ENCODE data around the gene HEPN1. TPM values are rescaled to one million over a fixed set of nuclear protein-coding genes. Genes with fewer than 3 reads are reported as not detected.

HEPN1 gene
- total RNA-seq, 1 donor from 2014 or later, result not detected

DNA sequence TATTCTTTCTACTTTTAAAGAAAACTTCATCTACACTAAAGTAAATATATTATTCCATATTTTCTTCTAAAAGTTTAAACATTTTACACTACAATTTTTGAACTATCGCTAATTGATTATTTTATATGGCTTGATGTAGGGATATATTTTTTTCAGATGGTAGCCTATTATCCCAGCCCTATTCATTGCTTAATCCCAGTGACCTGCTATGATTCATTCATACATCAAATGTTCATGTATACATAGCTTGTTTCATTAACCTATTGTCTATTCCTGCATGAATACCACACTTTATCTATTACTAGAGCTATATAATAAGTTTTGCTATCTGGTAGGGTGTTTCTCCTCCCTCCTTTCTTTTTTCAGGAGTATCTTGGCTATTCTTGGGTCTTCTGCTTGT lies 16.4 kb upstream of the HEPN1 start:
- ATAC-seq, result no peak

DNA sequence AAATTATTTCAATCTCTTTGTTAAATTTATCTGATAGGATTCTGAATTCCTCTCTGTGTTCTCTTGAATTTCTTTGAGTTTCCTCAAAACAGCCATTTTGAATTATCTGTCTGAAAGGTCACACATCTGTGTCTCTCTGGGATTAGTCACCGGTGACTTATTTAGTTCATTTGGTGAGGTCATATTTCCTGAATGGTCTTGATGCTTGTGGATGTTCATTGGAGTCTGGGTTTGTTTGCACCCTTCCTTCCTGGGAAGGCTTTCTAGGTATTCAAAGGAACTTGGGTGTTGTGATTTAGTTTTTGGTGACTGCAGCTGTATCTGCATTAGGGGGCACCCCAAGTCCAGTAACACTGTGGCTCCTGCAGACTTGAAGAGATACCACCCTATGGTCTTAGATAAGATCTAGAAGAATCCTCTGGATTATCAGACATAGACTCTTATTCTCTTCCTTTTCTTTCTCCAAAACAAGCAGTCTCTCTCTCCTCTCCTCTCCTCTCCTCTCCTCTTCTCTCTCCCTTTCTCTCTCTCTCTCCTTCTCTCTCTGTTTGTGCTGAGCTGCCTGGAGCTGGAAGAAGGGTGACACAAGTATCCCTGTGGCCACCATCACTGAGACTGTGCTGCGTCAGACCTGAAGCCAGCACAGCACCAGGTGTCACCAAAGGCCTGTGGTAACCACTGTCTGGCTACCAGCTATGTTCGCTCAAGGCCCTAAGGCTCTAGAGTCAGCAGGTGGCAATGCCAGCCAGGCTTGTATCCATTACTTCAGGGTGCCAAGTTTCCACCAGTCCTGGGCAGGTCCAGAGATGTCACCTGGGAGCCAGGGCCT lies 3.3 kb upstream of the HEPN1 start:
- no peak for ATAC-seq

DNA sequence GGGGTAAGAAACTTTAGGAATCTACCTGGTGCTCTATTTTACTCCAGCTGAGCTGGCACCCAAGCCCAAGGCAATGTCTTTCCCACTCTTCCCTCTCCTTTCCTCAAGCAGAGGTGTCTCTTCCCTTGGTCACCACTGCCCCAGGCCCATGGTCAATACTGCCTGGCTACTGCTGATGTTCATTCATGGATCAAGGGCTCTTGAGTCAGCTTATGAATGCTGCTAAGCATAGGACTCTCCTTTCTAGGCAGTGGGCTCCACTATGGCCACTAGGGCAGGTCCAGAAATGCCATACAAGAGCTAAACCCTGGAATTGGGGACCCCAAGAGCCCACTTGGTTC lies 2.7 kb upstream of the HEPN1 start:
- no peak for ATAC-seq

DNA sequence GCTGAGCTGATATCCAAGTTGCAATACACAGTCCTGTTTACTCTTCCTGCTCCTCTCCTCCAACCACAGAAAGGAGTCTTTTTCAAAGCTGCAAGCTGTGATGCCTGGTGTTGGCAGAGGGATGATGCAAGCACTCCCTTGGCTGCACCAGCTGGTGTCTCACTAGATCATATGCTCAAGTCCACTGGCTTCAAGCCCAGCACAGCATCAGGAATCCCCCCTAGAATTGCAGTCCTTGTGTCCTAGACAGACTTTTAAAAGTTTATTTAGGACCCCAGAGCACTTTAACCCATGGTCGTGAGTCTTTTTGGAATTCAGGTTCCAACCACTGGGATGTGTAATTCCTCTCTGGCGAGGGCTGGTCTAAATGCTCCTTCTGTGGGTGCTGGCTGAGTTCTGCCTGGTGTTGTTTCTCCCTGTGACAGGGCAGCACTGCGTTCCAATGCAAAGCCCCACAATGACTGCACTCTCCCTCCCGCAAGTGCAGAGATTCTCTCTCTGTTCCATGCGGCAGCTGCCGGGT lies 1.9 kb upstream of the HEPN1 start:
- no peak for ATAC-seq

DNA sequence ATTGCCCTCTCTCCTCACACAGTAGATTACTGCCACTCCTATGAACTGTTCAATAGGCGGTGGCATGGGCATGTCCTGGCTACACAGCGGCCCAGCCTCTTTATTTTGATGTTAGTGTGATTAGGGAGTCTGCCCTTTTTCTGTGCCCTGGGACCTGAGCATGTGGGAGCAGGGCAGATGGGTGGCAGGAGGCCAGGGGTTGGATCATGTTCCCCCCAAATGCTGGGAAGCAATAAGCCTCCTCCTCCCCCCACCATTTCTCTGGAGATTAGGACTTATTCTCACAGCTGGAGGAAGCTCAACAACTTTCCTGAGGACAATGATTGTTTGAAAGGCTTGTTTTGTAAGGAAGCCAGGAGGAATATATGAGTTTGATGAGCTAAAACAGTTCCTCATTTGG lies 848 bp downstream of the HEPN1 start:
- ATAC-seq, result no peak

DNA sequence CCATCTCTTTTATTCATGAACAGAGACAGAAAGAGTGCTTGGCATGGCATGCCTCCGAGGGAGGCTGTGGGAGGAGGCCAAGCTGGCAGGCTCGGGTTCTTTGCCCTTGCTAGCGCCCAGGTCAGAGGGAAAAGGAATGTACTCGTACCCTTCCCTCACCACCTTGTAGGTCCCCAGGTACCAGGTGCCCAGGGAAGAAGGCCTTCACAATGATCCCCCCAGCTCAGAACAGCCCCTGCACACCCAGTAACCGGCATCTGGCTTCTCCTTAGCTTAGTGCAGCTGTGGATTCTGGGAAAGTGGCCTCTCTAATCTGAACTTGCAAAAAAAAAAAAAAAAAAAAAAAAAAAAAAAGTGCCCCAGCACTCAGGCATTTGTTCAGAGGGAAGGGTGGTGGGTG lies 1.3 kb downstream of the HEPN1 start:
- ATAC-seq, result no peak

DNA sequence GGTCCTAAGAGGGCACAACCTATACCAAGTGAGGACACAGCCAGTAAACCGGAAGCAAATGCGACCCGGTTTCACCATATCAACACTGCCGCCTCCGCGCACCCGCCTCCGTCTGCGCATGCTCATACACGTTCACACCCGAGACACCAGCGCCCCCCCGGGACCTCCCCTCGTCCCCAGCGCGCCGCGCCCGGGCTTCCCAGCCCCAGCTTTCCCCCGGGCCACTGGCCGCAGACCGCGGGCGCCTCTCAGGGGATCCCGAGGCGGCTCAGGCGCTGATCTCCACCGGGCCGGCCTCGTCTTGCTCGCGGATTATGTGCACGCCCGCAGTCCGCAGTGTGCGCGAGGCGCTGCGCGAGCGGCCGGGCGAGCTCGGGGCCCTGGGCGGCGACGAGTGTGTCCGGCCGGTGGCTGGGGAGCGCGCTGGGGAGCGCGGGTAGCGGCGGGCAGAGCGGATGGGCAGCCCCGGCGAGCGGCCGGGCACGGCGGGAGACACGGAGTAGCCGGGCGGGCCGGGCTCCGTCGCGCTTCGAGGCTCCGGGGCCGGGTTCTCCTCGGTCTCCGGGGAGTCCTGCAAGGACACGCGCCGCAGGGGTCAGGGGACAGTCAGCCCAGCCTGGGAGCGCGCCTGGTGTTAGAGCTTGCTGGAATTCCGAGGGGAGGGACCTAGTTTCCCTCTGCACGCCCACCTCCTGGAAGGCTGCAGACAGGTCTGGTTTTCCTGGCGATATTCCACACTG lies 2.0 kb downstream of the HEPN1 start:
- ATAC-seq, result peak; percentile 70

DNA sequence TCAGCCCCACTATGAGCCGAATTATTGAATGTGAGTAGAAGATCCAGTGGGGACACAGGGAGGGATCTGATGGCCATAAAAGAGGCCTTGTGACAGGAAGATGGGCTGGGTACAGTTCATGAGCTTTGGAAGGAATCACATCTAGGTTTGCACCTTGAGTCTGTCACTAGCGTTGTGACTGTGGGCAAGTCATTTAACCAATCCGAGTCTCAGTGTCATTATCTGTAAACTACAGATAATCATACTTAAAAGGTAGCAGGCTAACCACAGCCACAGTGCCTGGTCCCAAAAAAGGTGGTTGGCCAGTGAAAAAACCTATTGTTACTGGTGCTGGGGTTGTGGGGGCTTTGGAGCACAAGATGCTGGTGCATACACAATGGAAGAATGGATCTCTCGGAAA lies 3.8 kb downstream of the HEPN1 start:
- no peak for ATAC-seq

DNA sequence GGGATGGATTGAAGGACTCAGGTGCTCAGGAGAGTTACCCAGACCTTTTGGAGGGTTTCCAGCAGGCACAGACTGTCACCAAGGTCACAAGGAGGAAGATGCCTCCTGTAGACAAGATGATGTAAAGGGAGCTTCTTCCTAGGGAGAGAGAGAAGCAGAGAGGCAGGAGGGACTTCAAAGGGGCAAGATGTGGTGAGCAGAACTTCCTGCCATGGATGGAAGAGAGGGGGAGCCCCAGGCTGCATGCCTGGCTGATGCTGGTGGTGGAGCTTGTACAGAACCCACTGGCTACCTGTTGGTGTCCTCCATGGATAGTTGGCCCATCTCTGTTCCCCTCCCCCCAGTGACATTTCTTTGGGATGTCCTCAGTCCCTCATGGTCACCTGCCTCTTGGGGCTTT lies 4.2 kb downstream of the HEPN1 start:
- no peak for ATAC-seq

DNA sequence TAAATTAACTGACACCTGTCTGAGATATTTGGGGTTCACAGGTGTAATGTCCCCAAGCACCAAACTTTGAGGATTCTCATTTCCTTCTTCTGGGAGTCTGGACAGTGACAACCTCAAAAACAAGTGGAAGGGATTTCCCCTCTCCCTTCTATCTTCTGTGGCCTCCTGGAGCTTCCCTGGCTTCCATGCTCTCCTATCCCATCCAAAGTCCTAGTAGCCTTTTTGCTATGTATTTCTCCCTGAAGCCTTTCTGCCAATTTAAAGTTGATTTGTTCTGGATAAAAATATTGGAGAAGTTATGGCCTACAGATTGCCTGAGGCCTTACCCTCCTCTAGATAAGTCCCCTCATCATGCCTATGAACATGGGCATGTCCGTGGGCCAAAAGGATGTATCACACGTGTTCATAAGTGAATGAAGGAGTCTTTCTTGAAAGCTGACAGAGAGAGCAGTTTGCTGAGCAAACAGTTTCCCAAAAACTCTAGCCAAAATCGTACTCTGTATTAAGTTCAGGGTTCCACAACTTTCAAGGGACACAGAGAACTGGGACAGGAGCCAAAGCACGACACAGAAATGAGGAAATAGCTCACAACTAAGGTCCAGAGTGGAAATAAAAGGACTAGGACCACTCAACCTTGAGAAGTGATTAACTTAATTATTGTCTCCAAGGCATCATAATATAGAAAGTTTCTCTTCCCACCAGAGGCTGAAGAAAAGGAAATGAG lies 10.1 kb downstream of the HEPN1 start:
- ATAC-seq, result no peak

DNA sequence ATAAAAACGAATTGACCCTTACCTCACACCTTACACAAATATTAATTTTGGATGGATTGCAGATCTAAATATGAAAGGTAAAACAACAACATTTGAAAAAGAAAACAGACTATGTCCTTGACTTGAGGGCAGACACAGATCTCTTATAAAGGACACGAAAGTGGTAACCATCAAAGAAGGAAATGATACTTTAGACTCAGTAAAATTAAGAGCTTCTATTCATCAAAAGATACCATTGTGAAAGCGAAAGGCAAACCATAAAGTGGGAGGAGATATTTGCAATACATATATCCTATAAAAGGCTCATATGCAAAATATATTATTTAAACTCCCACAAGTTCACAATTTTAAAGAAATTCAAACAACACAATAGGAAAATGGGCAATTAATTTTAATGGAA lies 11.7 kb downstream of the HEPN1 start:
- ATAC-seq, result no peak

DNA sequence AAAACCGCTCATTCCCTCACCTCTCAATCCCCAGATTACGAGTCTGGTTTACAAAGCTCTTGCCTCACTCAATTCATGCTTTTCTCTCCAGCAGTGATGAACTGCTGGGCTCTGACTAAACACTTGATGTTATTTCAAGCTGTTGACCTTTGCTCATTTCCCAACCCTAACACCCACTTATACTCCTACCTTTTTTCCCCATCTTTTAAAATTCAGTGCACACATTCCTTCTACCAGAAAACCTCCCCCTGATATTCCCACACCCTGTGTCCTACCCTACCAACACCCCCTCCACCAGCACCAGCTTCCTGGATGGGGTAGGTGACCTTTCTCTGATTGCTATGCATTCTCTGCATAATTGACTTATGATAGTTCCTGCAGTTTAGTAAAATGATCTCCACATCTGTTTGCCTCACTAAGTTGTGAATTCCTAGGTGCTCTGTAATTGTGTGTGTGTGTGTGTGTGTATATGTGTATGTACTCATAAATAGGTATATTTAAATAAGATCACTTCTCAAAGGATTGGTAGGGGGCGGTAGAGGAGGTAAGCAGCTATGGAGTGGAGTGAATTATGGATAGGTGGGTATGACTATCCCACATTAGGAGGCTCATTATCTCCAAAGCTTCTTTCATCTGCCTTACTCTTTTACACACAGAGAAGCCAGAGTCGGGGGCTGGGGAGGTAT lies 16.0 kb downstream of the HEPN1 start:
- ATAC-seq, result no peak

DNA sequence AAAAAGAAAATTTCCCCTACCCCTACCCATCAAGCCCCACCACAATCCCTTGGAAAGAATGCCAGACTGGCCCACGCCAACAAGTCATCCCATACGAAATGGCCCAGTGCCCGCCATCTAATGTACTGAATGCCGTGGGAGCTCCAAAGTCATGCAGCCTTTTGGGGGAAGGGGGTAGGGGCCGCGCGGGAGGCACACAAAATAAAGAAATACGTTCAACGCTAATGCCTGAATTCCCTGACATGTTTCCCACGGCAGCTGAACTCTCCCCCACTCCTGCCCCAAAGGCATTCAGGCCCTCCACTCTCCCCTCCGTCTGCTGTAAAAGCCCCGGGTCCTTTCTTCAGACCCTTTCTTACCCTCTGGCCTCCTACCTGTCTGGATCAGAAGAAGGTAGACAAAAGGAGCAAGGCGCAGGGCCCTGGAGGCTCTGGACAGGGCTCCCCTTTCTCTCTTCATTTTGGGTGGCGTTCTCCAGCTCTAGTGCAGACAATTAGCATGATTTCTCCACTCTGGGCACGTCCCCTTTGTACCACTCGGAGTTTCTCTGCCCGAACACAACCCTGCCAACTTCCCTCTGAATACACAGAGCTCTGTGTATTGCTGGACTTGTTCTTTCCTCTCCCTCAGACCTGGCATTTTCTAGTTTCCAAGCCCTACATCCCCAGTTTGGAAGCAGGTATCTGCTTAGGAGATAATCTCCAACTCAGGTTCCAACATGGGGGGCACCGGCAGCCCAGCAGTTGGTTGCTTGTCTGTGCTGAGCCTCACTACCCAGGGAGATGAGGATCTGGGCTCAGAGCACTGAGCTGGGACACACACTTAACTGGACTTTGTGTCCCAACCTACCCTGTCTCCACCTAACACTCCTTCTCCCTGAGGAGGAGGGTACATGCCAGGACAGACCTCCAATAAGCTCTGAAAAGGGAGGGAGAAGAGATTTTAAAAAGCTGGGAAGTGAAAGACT lies 16.8 kb downstream of the HEPN1 start, which contains the start of gene HEPACAM:
Gene HEPACAM, minus strand, starts transcription at position 500 of the 967 bp plus-strand sequence. Its CDS starts 41 bp downstream, at position 459.
- ATAC-seq, result no peak

DNA sequence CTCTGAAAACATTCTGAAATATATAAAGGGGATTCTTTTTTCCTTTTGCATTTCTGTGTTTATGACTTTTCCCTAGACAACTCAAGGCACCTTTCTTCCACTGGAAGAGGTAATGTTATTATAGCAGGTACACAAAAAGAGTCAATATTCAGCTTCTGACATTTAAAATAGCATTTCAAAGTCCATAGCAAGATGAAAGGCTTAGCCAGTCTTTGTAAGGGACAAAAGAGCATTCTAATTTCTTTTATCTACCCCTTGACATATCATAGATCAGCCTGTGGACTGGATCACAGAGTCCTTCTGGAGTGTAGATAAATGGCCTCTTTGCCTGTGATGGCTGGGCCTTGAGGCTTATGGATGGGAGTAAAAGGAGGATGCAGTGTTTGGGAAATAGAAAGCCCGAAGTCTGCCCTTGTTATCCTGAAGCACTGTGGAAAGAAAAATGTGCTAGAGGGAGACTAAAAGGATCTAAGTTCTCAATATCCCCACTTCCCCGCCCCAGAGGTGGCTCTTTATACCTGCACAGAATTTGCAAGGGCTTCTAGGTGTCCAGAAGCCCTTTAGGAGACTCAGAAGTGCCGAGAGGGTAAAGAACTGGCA lies 18.4 kb downstream of the HEPN1 start:
- ATAC-seq, result no peak

DNA sequence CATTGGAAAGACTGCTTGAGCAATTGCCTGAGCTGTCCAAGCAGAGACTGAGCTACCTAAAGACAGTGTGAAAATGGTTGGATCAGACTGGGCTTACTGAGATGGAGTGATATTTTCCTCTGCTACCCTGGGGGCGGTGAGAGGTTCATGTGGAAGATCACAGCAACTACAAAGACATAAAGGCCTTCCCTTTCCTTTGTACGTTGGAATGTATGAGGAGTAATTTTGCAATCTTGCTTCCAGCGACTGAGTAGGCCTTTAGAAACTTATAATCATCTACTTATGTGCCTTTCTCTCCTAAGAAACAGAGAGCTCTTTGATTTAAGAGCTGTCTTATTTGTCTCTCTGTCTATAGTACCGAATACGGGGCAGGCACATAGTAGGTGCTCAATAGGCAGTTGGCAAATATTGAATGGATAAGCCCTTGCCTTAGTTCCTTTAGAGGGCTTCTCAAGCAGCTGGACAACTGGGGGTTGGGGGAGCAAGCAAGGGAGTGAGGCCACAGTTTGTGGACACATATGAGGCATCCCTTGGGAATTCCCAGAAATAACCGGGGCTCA lies 19.2 kb downstream of the HEPN1 start:
- no peak for ATAC-seq

DNA sequence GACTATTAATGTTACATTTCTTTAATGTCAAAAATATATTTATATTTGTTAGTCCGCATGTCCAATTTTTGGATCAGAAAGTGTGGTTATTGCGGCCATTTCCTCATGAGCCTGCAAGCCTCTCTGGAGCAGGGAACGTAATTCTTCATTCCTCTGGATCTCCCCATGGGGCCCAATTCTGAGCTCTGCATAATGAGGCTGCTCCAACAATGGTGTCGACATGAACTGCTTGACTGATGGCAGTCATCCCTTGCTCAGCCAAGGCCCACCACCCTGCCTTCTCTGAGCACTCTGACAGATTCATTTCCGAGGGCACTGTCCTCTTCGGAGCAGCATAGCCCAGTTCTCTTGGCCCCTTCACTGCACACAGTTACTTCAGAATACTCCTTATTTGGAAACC lies 19.9 kb downstream of the HEPN1 start:
- no peak for ATAC-seq

DNA sequence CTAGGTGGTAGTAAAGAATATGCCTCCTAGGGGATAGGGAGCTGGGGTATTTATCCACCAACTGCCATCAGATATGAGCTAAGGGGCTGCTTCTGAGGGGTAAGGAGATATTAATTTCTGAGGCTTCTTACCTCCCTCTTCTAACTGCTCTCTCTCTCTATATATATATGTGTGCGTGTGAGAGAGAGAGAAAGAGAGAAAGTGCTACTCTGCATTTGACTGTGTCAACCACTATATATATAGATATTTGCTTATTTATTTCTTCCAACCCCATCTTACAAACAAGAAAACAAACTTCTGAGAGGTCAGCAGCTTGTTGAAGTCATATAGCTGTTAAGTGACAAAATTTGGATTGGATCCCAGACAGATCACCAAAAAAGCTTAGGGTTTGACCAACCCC lies 22.7 kb downstream of the HEPN1 start:
- no peak for ATAC-seq

DNA sequence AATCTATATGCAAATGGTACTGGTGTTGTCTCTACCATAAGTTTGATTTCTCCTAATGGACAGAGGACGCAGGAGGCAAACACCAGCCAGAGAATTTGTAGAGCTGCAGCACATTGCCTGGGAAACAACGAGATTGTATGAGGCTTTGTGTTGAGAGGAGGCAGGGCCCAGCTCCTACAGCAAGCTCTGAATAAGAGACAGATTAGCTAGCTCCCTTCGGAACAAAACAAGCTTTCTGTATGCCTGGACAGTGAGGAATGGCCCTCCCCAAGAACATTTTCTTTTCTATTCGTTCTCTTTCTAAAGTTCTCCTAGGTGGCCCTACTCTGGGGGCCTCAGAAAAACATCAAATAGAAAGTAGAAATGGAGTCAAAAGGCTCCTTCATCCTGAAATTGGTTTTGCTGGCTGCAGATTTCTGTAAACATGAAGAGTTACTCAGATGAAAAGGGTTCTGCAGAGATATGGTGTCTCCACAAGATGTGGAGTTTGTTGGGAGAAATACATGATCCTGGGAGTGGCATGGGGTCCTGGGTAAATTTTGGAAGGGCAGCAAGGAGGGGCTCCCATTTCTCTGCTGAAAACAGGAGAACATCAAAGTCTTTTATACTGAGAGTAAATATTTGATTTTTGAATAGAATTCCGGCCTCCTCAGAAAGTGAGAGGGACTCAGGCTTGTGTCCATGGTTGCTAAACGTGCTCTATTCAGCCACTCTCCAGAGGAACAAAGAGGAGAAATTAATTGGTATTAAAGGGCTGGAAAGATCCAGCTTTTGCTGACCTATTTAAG lies 23.6 kb downstream of the HEPN1 start:
- no peak for ATAC-seq

DNA sequence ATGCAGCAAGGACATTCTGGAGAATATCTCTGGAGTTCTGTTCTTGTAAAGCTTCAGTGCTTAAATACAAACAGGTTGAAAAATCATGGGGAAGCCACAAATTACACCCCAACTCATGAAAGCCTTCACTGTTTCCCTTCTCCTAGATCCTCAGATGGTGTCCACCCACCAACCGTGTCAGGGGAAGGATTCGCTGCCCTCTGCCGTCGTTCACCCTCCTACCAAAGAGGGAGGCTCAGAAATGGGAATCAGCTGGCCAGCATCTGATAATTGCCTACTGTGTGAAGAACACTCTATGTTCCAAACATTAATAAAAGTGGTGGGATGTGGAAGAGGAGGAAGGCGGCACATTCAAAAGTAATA lies 24.2 kb downstream of the HEPN1 start:
- no peak for ATAC-seq

DNA sequence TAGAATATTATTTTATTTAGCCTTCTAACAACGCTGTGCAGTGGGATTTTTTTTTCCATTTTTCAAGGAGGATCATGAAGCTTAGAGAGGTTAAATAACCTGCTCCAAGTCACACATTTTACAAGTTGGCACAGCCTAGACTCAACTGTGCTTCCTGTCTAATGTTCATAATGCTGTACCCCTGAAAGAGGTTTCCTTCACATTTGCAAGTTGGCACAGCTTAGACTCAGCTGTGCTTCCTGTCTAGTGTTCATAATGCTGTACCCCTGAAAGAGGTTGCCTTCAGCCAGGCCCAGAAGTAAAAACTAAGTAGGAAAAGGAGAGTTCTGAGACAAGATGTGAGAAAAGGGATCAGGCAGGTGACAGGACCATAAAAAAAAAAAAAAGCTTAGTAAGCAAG lies 24.7 kb downstream of the HEPN1 start:
- no peak for ATAC-seq
